HepG2 (cell line): ENCODE data around the gene ZNF618. TPM values are rescaled to one million over a fixed set of nuclear protein-coding genes. Genes with fewer than 3 reads are reported as not detected.

Source experiments
- ATAC-seq: fragments of 200-7000 bp; cut with Tn5 transposase; 3 replicates; pipeline ENCODE4 v1.9.1; 2020; ENCODE audit warnings: mild to moderate bottlenecking, moderate library complexity
- BruUV-seq: library from RNA; stranded (reverse); fragments of 400-500 nt; replicated peaks from 2 replicates; lab custom pipeline; 2021; lab: Mats Ljungman, UMichigan
- CTCF ChIA-PET: fragments of 300-600 bp; formaldehyde crosslinking; extraction: SDS; loops from one replicate; lab custom pipeline; 2021; ENCODE audit warnings: low total read pairs, inconsistent platforms, low intra/inter-chr PET ratio; lab: Yijun Ruan, JAX
- POLR2A ChIA-PET: fragments of 350-600 bp; sonication (Branson Sonifier 250); formaldehyde crosslinking; loops from one replicate; lab custom pipeline; 2020; ENCODE audit warnings: antibody characterized with exemption, inconsistent platforms; lab: Yijun Ruan, JAX
- DNase-seq: peaks from one replicate; pipeline ENCODE4 v3.0.0-alpha.2; 2015; ENCODE audit warnings: low spot score
- FAIRE-seq: peaks from 3 replicates; lab custom pipeline; 2011; peaks lifted over from hg19 to GRCh38; lab: Jason Lieb, UNC
- H2AFZ ChIP-seq: one replicate; pipeline ENCODE4 v1.6.1; 2011; ENCODE audit warnings: low read length, inconsistent platforms
- H3K27ac ChIP-seq: fragments of 300-600 bp; 3 replicates; pipeline ENCODE4 v1.8.0; 2011; ENCODE audit warnings: mixed run types, mild to moderate bottlenecking, mixed read lengths, low read length, inconsistent platforms; ENCODE audit not compliant: insufficient read depth; ENCODE audit errors: extremely low read length
- H3K27me3 ChIP-seq, 2 experiments: fragments of 200-600 bp in 1 of 2; 2 replicates in 1 of 2; 3 replicates in 1 of 2; pipeline versions ENCODE4 v1.6.0 to v1.8.0; 2011; ENCODE audit warnings: low read length in 2 of 2, mild to moderate bottlenecking in 2 of 2, moderate library complexity in 2 of 2, inconsistent platforms in 1 of 2; ENCODE audit not compliant: insufficient read depth in 2 of 2, control insufficient read depth in 1 of 2
- H3K36me3 ChIP-seq, 2 experiments: fragments of 200-600 bp in 1 of 2; replicated peaks in 1 of 2; 2 replicates in 1 of 2; 3 replicates in 1 of 2; pipeline versions ENCODE4 v1.5.1 to v1.8.0; 2011; ENCODE audit warnings: low read length in 2 of 2, inconsistent platforms in 1 of 2; ENCODE audit not compliant: insufficient read depth in 2 of 2, control insufficient read depth in 1 of 2
- H3K4me1 ChIP-seq: 2 replicates; pipeline ENCODE4 v1.5.1; 2012; ENCODE audit warnings: low read length, inconsistent platforms; ENCODE audit not compliant: insufficient read depth
- H3K4me2 ChIP-seq: 2 replicates; pipeline ENCODE4 v1.6.0; 2011; ENCODE audit warnings: low read depth, low read length, inconsistent platforms
- H3K4me3 ChIP-seq, 3 experiments: fragments of 200-600 bp in 1 of 3; sonication (generic), shearing (Covaris generic) in 1 of 3; replicated peaks in 1 of 3; 2 replicates each; pipeline ENCODE4 v1.5.1; 2011 to 2016; ENCODE audit warnings: low read length in 3 of 3, inconsistent platforms in 2 of 3, low read depth in 2 of 3, mild to moderate bottlenecking in 2 of 3, control low read depth in 1 of 3, mixed read lengths in 1 of 3; ENCODE audit not compliant: insufficient read depth in 1 of 3
- H3K79me2 ChIP-seq: one replicate; pipeline ENCODE4 v1.6.1; 2011; ENCODE audit warnings: low read length, inconsistent platforms; ENCODE audit not compliant: insufficient read depth
- H3K9ac ChIP-seq: 2 replicates; pipeline ENCODE4 v1.6.0; 2011; ENCODE audit warnings: mild to moderate bottlenecking, low read depth, low read length, inconsistent platforms; ENCODE audit not compliant: insufficient read depth
- H3K9me3 ChIP-seq: 2 replicates; pipeline ENCODE4 v1.5.1; 2012; ENCODE audit warnings: mild to moderate bottlenecking, low read length
- H4K20me1 ChIP-seq: 2 replicates; pipeline ENCODE4 v1.6.0; 2011; ENCODE audit warnings: inconsistent platforms, mild to moderate bottlenecking, low read length, moderate library complexity; ENCODE audit not compliant: insufficient read depth
- CTCF ChIP-seq: sonication (generic); formaldehyde crosslinking; IDR thresholded peaks from 2 replicates; pipeline ENCODE4 v1.5.0; 2020; ENCODE audit warnings: mild to moderate bottlenecking, missing genetic modification reagents, moderate library complexity
- ERF ChIP-seq: IDR thresholded peaks from 2 replicates; pipeline ENCODE4 v1.6.1; 2018; ENCODE audit warnings: missing biosample characterization, missing genetic modification reagents
- ETS1 ChIP-seq: sonication (generic); formaldehyde crosslinking; IDR thresholded peaks from 2 replicates; pipeline ENCODE4 v1.4.0; 2020; ENCODE audit warnings: missing genetic modification reagents
- HHEX ChIP-seq: IDR thresholded peaks from 2 replicates; pipeline ENCODE4 v1.6.1; 2016; ENCODE audit warnings: control low read depth
- KLF16 ChIP-seq, 2 experiments: sonication (generic) in 1 of 2; formaldehyde crosslinking in 1 of 2; IDR thresholded peaks; 2 replicates each; pipeline versions ENCODE4 v1.6.1 to v1.8.0; 2016 to 2023; ENCODE audit warnings: missing genetic modification reagents in 2 of 2, missing compliant biosample characterization in 1 of 2
- NR2C2 ChIP-seq: sonication (generic); formaldehyde crosslinking; IDR thresholded peaks from 2 replicates; pipeline ENCODE4 v1.4.0; 2020; ENCODE audit warnings: missing genetic modification reagents, mild to moderate bottlenecking, moderate library complexity, borderline replicate concordance
- NR2F1 ChIP-seq, 2 experiments: fragments of 450-650 bp in 1 of 2; formaldehyde crosslinking in 1 of 2; IDR thresholded peaks; 2 replicates each; pipeline versions ENCODE4 v1.5.0 to v1.6.1; 2016 to 2020; ENCODE audit warnings: mild to moderate bottlenecking in 1 of 2, missing compliant biosample characterization in 1 of 2, missing genetic modification reagents in 1 of 2, moderate library complexity in 1 of 2
- RFX3 ChIP-seq: IDR thresholded peaks from 2 replicates; pipeline ENCODE4 v1.6.1; 2016; ENCODE audit warnings: missing biosample characterization, missing genetic modification reagents
- STAT5B ChIP-seq: sonication (generic); formaldehyde crosslinking; IDR thresholded peaks from 2 replicates; pipeline ENCODE4 v1.4.0; 2020; ENCODE audit warnings: missing genetic modification reagents
- ZNF101 ChIP-seq: sonication (generic); formaldehyde crosslinking; IDR thresholded peaks from 2 replicates; pipeline ENCODE4 v1.4.0; 2020; ENCODE audit warnings: mild to moderate bottlenecking, low read depth, missing genetic modification reagents, borderline replicate concordance
- ZNF18 ChIP-seq: sonication (generic); formaldehyde crosslinking; IDR thresholded peaks from 2 replicates; pipeline ENCODE4 v1.8.0; 2022; ENCODE audit warnings: mild to moderate bottlenecking, missing genetic modification reagents; ENCODE audit not compliant: insufficient replicate concordance
- ZNF337 ChIP-seq: sonication (generic); formaldehyde crosslinking; IDR thresholded peaks from 2 replicates; pipeline ENCODE4 v1.5.1; 2020; ENCODE audit warnings: missing genetic modification reagents, low read depth, mild to moderate bottlenecking, borderline replicate concordance
- ZNF703 ChIP-seq: sonication (generic); formaldehyde crosslinking; IDR thresholded peaks from 2 replicates; pipeline ENCODE4 v1.5.1; 2020; ENCODE audit warnings: missing genetic modification reagents, mild to moderate bottlenecking, moderate library complexity, borderline replicate concordance
- ZNF746 ChIP-seq: sonication (generic); formaldehyde crosslinking; IDR thresholded peaks from 2 replicates; pipeline ENCODE4 v1.8.0; 2022; ENCODE audit warnings: mild to moderate bottlenecking, missing genetic modification reagents
- WGBS: methylation state at CpG from one replicate; pipeline ENCODE4 v1.1.6; 2017; ENCODE audit warnings: low lambda C conversion rate; 5-methylcytosine and 5-hydroxymethylcytosine counted together
- in situ Hi-C: cut with HindIII; loops from 2 replicates; pipeline ENCODE4 v1.10.0; 2017; ENCODE audit warnings: low pct_unique_long_range_greater_than_20kb; ENCODE audit not compliant: extremely low pct_ligation_motif_present
- intact Hi-C: fragments of 100-400 bp; cut with micrococcal nuclease; formaldehyde crosslinking; loops from one replicate; pipeline ENCODE4 v1.10.0; 2022; ENCODE audit not compliant: unreplicated experiment
- polyA plus RNA-seq, 8 experiments: library from polyadenylated mRNA; depleted of rRNA in 3 of 8; stranded (reverse) in 7 of 8; unstranded in 1 of 8; fragments of >200 nt; fragmentation: Illumina TruSeq in 4 of 8; extraction: Trizol in 4 of 8; gene quantifications; 2 replicates each; pipeline versions ENCODE4 v1.2.1 to v1.2.3, GENCODE V29; 2011 to 2016; ENCODE audit warnings: low read depth in 4 of 8, missing spikeins in 1 of 8, mixed read lengths in 1 of 8; ENCODE audit not compliant: insufficient read depth in 1 of 8
- total RNA-seq, 5 experiments: library from RNA; depleted of rRNA; stranded (reverse); fragments of >200 nt; fragmentation: Illumina TruSeq; extraction: Trizol; gene quantifications; 2 replicates each; pipeline ENCODE4 v1.2.3, GENCODE V29; 2016; ENCODE audit warnings: low read depth in 1 of 5

The ZNF618 gene
- total and polyA plus RNA-seq, 2 of the 13 experiments (the other 11 are each of a cell fraction or from before 2014, with no cell fraction given), result 0.07 TPM

GRCh38 chr9:114027863-114028465 lies 151.9 kb downstream of the ZNF618 start:
- Histone ChIP-seq H3K9ac (no peak overlapping the region), H3K4me2 (no peak overlapping the region), H2AFZ (no peak overlapping the region), H3K27ac (no peak overlapping the region), H3K27me3 (peaks cover 0 to 25% of the 10 kb centered on the region in 2 experiments; a peak in 3 of 5 replicates), H3K9me3 (peaks cover 8% of the 10 kb centered on the region; the same call in 1 of the 2 replicates), H3K4me3 (no peak overlapping the region), H3K36me3 (no peaks in the 10 kb centered on the region), H3K4me1 (no peaks in the 10 kb centered on the region), H3K79me2 (no peaks in the 10 kb centered on the region), H4K20me1 (no peaks in the 10 kb centered on the region)
- ChIA-PET POLR2A (no interaction called here), CTCF (no interaction called here)
- no TSS peak for BruUV-seq
- TF ChIP-seq ZNF337 (no peak), NR2C2 (CRISPR knock-in tag) (no peak), ZNF101 (CRISPR knock-in tag) (no peak), STAT5B (no peak), ERF (CRISPR knock-in tag) (no peak), CTCF (CRISPR knock-in tag) (no peak), ETS1 (CRISPR knock-in tag) (no peak), ZNF703 (CRISPR knock-in tag) (no peak), KLF16 (CRISPR knock-in tag; IDR thresholded peaks at IDR 0.05) (no peak), ZNF746 (CRISPR knock-in tag) (no peak), HHEX (CRISPR knock-in tag) (no peak), ZNF18 (CRISPR knock-in tag) (no peak), NR2F1 (CRISPR knock-in tag; IDR thresholded peaks at IDR 0.05) (no peak), RFX3 (CRISPR knock-in tag) (no peak)
- ATAC-seq (no peak), FAIRE-seq (no peak), DNase-seq (no peak)
- 80% methylated on average over 1 of the region's 4 CpGs for WGBS
- intact Hi-C loops (loop anchor here (10.0 kb wide), 1 partner anchor 63 kb away; no protein-coding TSS in a partner anchor), in situ Hi-C loops (loop anchor here (25.0 kb wide), 1 partner anchor 291 kb away; no protein-coding TSS in a partner anchor)
